ENCODE data around the gene BMAL1. TPM values are rescaled to one million over a fixed set of nuclear protein-coding genes. Genes with fewer than 3 reads are reported as not detected.

BMAL1 gene
- total RNA-seq, 1 donor from 2014 or later: 18.8 TPM

DNA sequence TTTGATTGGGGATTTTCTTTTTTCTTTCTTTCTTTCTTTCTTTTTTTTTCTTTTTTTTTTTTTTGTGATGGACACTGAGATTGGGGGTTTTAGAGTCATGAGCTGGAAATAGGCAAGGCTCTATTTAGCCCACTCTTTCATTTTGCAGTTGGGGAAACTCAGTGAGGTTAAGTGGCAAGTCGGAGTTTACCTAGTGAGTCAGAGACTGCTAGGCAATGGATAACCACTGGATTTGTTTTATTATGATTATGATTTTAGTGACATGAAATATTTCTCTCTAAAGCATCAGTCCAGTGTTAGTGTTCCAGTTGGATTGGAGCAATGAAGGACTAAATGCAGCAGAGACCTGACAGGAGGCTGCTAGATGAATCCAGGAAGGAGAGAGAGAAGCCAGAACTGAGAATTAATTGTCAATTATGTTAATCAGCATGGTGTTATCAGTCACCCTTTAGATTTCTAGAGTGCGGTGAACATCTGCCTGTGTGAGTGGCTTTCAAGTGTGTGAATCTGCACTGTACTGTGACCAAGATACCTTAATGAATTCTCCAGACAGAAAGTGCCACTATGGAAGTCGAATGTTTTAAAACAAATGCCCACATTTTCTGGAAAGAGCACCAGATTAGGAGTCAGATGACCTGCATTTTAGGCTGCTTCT is 10.9 kb downstream of the BMAL1 start:
- Histone ChIP-seq H3K27me3 (ENCODE audit: control insufficient read depth in 3 of 3, insufficient read depth in 3 of 3, low read length in 3 of 3) (no peaks in the 10 kb centered on the region), H3K4me1 (ENCODE audit: control insufficient read depth in 3 of 3, insufficient read depth in 3 of 3, low read length in 3 of 3) (peaks cover 32 to 54% (median 41%) of the 10 kb centered on the region in 3 donors), H3K4me3 (ENCODE audit: low read length in 3 of 3) (no peak overlapping the region), H3K9ac (ENCODE audit: low read depth in 1 of 3, low read length in 3 of 3) (no peak overlapping the region), H3K9me3 (ENCODE audit: control insufficient read depth in 3 of 3, low read length in 3 of 3) (no peaks in the 10 kb centered on the region), H3K36me3 (ENCODE audit: control insufficient read depth in 3 of 3, insufficient read depth in 3 of 3, low read length in 3 of 3) (no peaks in the 10 kb centered on the region), H3K27ac (ENCODE audit: low read depth, low read length) (no peak overlapping the region)

DNA sequence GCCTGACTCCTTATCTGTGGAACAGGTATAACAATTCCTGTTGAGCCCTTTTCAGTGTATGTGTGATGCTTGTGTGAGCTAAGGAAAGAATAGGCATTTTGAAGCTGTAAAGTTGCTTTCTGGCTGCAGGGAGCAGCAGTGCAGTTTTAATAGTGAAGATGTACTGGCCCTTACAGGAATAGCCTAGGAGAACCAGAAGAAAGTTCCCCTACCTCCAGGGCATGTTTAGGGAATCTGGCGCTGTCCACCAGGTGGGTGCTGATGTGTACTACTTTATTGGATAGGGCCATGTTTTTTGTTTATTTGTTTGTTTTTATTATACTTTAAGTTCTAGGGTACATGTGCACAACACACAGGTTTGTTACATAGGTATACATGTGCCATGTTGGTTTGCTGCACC is 11.5 kb downstream of the BMAL1 start:
- Histone ChIP-seq H3K36me3 (ENCODE audit: control insufficient read depth in 3 of 3, insufficient read depth in 3 of 3, low read length in 3 of 3) (no peaks in the 10 kb centered on the region), H3K27ac (ENCODE audit: low read depth, low read length) (no peak overlapping the region), H3K4me3 (ENCODE audit: low read length in 3 of 3) (no peak overlapping the region), H3K9me3 (ENCODE audit: control insufficient read depth in 3 of 3, low read length in 3 of 3) (no peaks in the 10 kb centered on the region), H3K27me3 (ENCODE audit: control insufficient read depth in 3 of 3, insufficient read depth in 3 of 3, low read length in 3 of 3) (no peaks in the 10 kb centered on the region), H3K9ac (ENCODE audit: low read depth in 1 of 3, low read length in 3 of 3) (no peak overlapping the region), H3K4me1 (ENCODE audit: control insufficient read depth in 3 of 3, insufficient read depth in 3 of 3, low read length in 3 of 3) (peaks cover 32 to 52% (median 38%) of the 10 kb centered on the region in 3 donors)

DNA sequence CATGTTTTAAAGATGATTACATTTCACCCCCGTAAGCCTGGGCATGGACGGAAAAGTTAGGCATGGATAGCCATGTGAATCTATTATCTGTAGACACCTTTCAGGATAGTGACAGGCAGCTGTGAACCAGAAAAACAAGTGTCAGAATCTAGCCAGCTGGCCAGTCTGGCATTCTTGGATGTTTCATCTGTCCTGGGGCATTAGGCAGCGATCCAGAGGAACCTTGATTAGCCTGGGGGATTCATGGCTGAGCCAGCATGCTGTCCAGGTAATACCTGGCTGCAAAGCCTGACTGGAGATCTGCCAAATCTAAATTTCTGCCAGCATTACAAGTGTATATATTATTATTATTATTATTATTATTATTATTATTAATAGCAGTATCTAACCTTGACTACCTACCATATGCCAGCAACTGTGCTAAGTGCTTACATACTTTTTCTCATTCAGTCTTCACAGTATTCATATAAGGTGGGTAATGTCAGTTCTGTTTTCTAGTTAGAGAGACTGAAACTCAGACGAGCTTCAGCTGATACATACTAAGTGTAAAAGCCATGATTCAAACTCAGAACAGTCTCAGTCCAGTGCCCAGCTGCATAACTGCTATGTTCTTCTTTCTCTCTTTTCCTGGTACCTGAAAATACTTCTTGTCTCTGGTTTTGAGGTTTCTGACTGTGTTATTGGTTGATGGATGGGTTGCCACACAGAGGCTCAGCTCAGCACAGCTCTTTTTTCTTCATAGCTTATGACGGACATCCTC is 12.8 kb downstream of the BMAL1 start:
- Histone ChIP-seq H3K27ac (ENCODE audit: low read depth, low read length) (no peak overlapping the region), H3K36me3 (ENCODE audit: control insufficient read depth in 3 of 3, insufficient read depth in 3 of 3, low read length in 3 of 3) (no peaks in the 10 kb centered on the region), H3K4me1 (ENCODE audit: control insufficient read depth in 3 of 3, insufficient read depth in 3 of 3, low read length in 3 of 3) (peaks cover 39 to 54% (median 46%) of the 10 kb centered on the region in 3 donors), H3K9ac (ENCODE audit: low read depth in 1 of 3, low read length in 3 of 3) (no peak overlapping the region), H3K9me3 (ENCODE audit: control insufficient read depth in 3 of 3, low read length in 3 of 3) (no peaks in the 10 kb centered on the region), H3K27me3 (ENCODE audit: control insufficient read depth in 3 of 3, insufficient read depth in 3 of 3, low read length in 3 of 3) (no peaks in the 10 kb centered on the region), H3K4me3 (ENCODE audit: low read length in 3 of 3) (no peak overlapping the region)

DNA sequence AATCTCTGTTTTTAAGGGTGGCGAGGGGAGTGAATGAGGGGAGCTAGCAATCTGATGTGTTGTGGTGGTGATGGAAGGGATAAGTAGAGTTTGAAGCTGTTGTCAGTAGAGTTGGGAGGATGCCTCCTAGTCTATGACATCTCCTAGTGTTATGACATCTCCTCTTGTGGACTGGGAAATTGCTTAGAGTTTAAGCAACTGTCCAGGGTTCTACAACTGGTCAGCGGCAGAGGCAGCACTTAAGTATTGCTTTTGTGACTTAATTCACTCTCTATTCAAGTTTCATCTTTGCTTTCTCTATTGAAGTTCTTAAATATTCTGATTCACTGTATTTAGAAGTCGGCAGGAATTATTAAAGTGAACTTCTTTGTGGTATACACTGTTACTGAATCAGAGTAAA is 13.8 kb downstream of the BMAL1 start:
- Histone ChIP-seq H3K4me3 (ENCODE audit: low read length in 3 of 3) (no peak overlapping the region), H3K9me3 (ENCODE audit: control insufficient read depth in 3 of 3, low read length in 3 of 3) (no peaks in the 10 kb centered on the region), H3K27me3 (ENCODE audit: control insufficient read depth in 3 of 3, insufficient read depth in 3 of 3, low read length in 3 of 3) (no peaks in the 10 kb centered on the region), H3K27ac (ENCODE audit: low read depth, low read length) (no peak overlapping the region), H3K9ac (ENCODE audit: low read depth in 1 of 3, low read length in 3 of 3) (no peak overlapping the region), H3K36me3 (ENCODE audit: control insufficient read depth in 3 of 3, insufficient read depth in 3 of 3, low read length in 3 of 3) (no peaks in the 10 kb centered on the region), H3K4me1 (ENCODE audit: control insufficient read depth in 3 of 3, insufficient read depth in 3 of 3, low read length in 3 of 3) (peaks cover 35 to 58% (median 49%) of the 10 kb centered on the region in 3 donors)

DNA sequence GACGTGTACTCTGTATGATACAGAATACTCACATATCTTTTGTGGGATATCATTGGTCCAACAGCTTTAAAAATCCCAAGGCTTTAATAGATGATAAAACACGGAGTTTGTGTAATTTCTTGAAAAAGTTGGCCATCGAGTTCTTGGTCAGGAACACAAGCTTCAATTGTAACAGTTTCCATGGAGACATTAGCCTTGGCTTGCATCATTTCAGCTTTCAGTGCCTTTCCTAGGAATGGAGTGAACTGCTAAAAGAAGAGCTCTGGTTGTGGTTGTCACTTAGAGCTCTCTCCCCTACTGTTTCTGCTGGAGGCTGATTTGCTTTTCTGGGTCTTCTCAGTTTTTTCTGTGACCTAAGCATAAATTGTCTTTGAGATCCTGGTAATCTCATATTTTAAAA is 14.2 kb downstream of the BMAL1 start:
- Histone ChIP-seq H3K9ac (ENCODE audit: low read depth in 1 of 3, low read length in 3 of 3) (no peak overlapping the region), H3K4me3 (ENCODE audit: low read length in 3 of 3) (no peak overlapping the region), H3K27me3 (ENCODE audit: control insufficient read depth in 3 of 3, insufficient read depth in 3 of 3, low read length in 3 of 3) (no peaks in the 10 kb centered on the region), H3K36me3 (ENCODE audit: control insufficient read depth in 3 of 3, insufficient read depth in 3 of 3, low read length in 3 of 3) (no peaks in the 10 kb centered on the region), H3K4me1 (ENCODE audit: control insufficient read depth in 3 of 3, insufficient read depth in 3 of 3, low read length in 3 of 3) (peaks cover 31 to 58% (median 51%) of the 10 kb centered on the region in 3 donors), H3K9me3 (ENCODE audit: control insufficient read depth in 3 of 3, low read length in 3 of 3) (no peaks in the 10 kb centered on the region), H3K27ac (ENCODE audit: low read depth, low read length) (no peak overlapping the region)

DNA sequence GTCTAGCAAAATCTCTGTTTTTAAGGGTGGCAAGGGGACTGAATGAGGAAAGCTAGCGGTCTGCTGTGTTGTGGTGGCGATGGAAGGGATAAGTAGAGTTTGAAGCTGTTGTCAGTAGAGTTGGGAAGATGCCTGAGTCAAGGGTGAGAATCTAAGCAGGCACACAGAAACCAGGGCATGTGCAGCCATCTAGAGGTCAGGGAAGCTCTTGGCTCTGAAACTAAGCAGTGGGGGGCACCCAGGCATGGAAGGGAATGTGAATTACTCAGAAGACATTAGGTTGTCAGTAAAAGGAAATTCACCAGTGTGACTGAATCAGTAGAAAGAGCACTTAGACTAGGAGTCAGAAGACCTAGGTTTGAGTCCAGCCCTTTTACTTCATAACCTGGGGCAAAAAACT is 15.4 kb downstream of the BMAL1 start:
- H3K4me1 ChIP-seq (ENCODE audit: control insufficient read depth in 3 of 3, insufficient read depth in 3 of 3, low read length in 3 of 3): peaks cover 30 to 58% (median 51%) of the 10 kb centered on the region in 3 donors

DNA sequence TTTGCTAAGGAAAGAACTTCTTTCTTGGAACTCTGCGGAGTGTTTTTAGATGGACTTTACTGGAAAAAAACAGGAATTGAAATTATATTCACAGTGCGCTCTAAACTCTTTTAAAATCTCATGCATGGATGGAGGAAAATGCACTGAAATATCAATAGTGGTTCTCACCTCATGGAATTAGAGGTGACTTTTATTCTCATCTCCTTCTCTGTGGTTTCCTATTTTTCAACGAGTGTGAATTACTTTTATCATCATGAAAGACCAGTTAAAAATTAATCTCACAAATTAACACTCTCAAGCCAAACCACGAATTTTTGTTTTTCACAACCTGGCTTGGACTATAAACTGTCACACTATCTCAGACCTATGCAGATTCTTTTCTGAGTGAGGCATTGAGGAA is 16.6 kb downstream of the BMAL1 start:
- Histone ChIP-seq H3K36me3 (ENCODE audit: control insufficient read depth in 3 of 3, insufficient read depth in 3 of 3, low read length in 3 of 3) (no peaks in the 10 kb centered on the region), H3K27ac (ENCODE audit: low read depth, low read length) (no peak overlapping the region), H3K4me1 (ENCODE audit: control insufficient read depth in 3 of 3, insufficient read depth in 3 of 3, low read length in 3 of 3) (peaks cover 30 to 60% (median 51%) of the 10 kb centered on the region in 3 donors), H3K9me3 (ENCODE audit: control insufficient read depth in 3 of 3, low read length in 3 of 3) (no peaks in the 10 kb centered on the region), H3K27me3 (ENCODE audit: control insufficient read depth in 3 of 3, insufficient read depth in 3 of 3, low read length in 3 of 3) (no peaks in the 10 kb centered on the region), H3K4me3 (ENCODE audit: low read length in 3 of 3) (no peak overlapping the region), H3K9ac (ENCODE audit: low read depth in 1 of 3, low read length in 3 of 3) (no peak overlapping the region)

More for the DNA sequence above, 15.4 kb downstream of the BMAL1 start:
- Histone ChIP-seq H3K4me3 (ENCODE audit: low read length in 3 of 3) (no peak overlapping the region), H3K27ac (ENCODE audit: low read depth, low read length) (no peak overlapping the region), H3K36me3 (ENCODE audit: control insufficient read depth in 3 of 3, insufficient read depth in 3 of 3, low read length in 3 of 3) (no peaks in the 10 kb centered on the region), H3K9ac (ENCODE audit: low read depth in 1 of 3, low read length in 3 of 3) (no peak overlapping the region), H3K27me3 (ENCODE audit: control insufficient read depth in 3 of 3, insufficient read depth in 3 of 3, low read length in 3 of 3) (no peaks in the 10 kb centered on the region), H3K9me3 (ENCODE audit: control insufficient read depth in 3 of 3, low read length in 3 of 3) (no peaks in the 10 kb centered on the region)

DNA sequence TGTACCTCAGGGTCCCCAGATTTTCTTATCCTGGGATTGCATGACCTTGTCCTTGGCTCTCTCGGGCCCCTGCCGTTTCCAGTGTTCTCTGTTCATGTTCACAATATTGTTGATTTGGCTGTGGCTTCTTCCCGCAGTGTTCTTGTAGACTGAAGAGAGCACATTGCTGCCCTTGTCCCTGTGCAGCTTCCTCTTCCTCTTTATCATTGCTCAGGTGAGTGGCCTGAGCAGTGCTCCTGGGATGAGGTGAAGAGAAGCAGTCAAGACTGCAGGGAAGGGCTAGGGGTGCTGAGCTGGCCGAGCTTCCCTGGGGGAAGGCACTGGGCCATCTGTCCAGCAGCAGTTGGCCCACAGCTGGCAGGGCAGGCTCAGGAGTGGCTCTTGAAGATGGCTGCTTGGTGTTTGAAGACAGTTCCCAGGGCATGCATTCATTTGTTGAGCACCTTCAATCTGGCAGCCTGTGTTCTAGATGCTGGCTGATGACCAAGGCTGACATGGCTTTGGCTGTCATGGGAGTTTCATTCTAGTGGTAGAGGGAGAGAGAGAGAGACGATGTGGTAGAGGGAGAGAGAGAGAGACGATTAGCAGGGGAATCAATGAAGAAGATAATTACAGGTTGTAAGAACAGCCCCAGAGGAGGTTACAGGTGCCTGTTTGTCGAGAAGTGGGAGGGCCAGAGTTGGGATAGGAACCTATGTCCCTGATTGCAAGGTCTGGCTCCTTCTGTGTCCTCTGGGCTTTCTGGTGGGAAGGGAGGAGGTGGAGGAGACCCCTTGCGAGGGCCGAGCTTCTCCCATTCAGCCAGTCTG is 17.4 kb downstream of the BMAL1 start:
- no peak overlapping the region for H3K27ac ChIP-seq (ENCODE audit: low read depth, low read length)
- no peaks in the 10 kb centered on the region for H3K27me3 ChIP-seq (ENCODE audit: control insufficient read depth in 3 of 3, insufficient read depth in 3 of 3, low read length in 3 of 3)
- no peaks in the 10 kb centered on the region for H3K9me3 ChIP-seq (ENCODE audit: control insufficient read depth in 3 of 3, low read length in 3 of 3)
- H3K4me3 ChIP-seq (ENCODE audit: low read length in 3 of 3): peak overlapping the region in 1 of 3 donors; percentile 29
- H3K36me3 ChIP-seq (ENCODE audit: control insufficient read depth in 3 of 3, insufficient read depth in 3 of 3, low read length in 3 of 3): no peaks in the 10 kb centered on the region
- H3K9ac ChIP-seq (ENCODE audit: low read depth in 1 of 3, low read length in 3 of 3): no peak overlapping the region
- peaks cover 31 to 68% (median 57%) of the 10 kb centered on the region in 3 donors for H3K4me1 ChIP-seq (ENCODE audit: control insufficient read depth in 3 of 3, insufficient read depth in 3 of 3, low read length in 3 of 3)

DNA sequence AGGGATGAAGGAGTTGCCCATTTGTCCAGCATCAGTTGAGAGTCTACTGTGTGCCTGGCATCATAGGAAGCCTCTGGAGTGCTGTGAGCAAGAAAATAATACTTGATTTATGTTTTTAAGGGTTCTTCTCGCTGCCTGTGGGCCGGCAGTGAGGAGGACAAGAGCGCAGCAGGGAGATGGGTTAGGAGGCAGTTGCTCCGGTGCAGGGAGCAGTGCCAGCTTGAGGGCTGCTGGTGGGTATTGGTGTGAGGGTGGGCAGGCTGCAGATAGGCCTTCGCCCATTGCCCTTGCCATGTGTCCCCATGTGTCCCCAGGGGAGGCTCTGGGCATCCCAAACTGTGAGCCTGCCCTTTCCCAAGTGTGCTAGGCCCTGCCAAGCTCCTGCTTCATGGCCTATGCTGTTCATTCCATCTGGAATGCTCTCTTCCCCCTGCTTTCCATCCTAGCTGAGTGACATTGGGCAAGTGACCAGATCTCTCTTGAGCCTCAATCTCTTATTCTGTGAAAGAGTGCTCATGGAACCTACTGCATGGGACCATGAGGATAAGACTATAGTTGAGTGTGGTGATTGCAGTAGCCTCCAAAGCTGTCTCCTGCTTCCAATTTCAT is 19.8 kb downstream of the BMAL1 start:
- H3K9ac ChIP-seq (ENCODE audit: low read depth in 1 of 3, low read length in 3 of 3): peak overlapping the region in 1 of 3 donors; percentile 50
- H3K27ac ChIP-seq (ENCODE audit: low read depth, low read length): no peak overlapping the region
- H3K27me3 ChIP-seq (ENCODE audit: control insufficient read depth in 3 of 3, insufficient read depth in 3 of 3, low read length in 3 of 3): no peaks in the 10 kb centered on the region
- H3K9me3 ChIP-seq (ENCODE audit: control insufficient read depth in 3 of 3, low read length in 3 of 3): no peaks in the 10 kb centered on the region
- H3K36me3 ChIP-seq (ENCODE audit: control insufficient read depth in 3 of 3, insufficient read depth in 3 of 3, low read length in 3 of 3): no peaks in the 10 kb centered on the region
- H3K4me3 ChIP-seq (ENCODE audit: low read length in 3 of 3): peak overlapping the region in 1 of 3 donors; percentile 22
- peaks cover 34 to 83% (median 62%) of the 10 kb centered on the region in 3 donors for H3K4me1 ChIP-seq (ENCODE audit: control insufficient read depth in 3 of 3, insufficient read depth in 3 of 3, low read length in 3 of 3)

Data from skeletal muscle tissue (tissue), 4 donors.